SU-DHL-6 (cell line): ENCODE measurements around the gene FBXO17.

ENCODE experiments used
- H2AFZ ChIP-seq: fragments of 200-600 bp; sonication (generic); 2 replicates; pipeline ENCODE4 v1.6.1; 2014; ENCODE audit warnings: low read depth, mild to moderate bottlenecking, moderate library complexity, mixed read lengths, antibody characterized with exemption, low read length; ENCODE audit not compliant: severe bottlenecking
- H3F3A ChIP-seq: fragments of 200-600 bp; shearing (Covaris generic); 2 replicates; pipeline ENCODE4 v1.6.0; 2016; ENCODE audit warnings: antibody characterized with exemption, mild to moderate bottlenecking; ENCODE audit not compliant: insufficient read depth
- H3K27ac ChIP-seq: fragments of 200-600 bp; sonication (generic); 2 replicates; pipeline ENCODE4 v1.5.1; 2016; ENCODE audit warnings: low read depth, mild to moderate bottlenecking, low read length, moderate library complexity, mixed read lengths
- H3K27me3 ChIP-seq: fragments of 200-600 bp; sonication (generic), shearing (Covaris generic); 2 replicates; pipeline ENCODE4 v1.6.0; 2014; ENCODE audit warnings: mild to moderate bottlenecking, low read length
- H3K36me3 ChIP-seq: fragments of 200-600 bp; sonication (generic); 2 replicates; pipeline ENCODE4 v1.6.1; 2014; ENCODE audit warnings: mild to moderate bottlenecking, low read length, mixed read lengths
- H3K4me2 ChIP-seq: fragments of 300-600, 200-600 bp; shearing (Covaris generic), sonication (generic); 2 replicates; pipeline ENCODE4 v1.6.0; 2014; ENCODE audit warnings: low read length, low read depth, mild to moderate bottlenecking; ENCODE audit not compliant: poor library complexity, severe bottlenecking
- H3K4me3 ChIP-seq: fragments of 200-600 bp; sonication (generic); 2 replicates; pipeline ENCODE4 v1.5.1; 2014; ENCODE audit warnings: antibody characterized with exemption, low read length, mild to moderate bottlenecking, mixed read lengths; ENCODE audit not compliant: insufficient read depth, poor library complexity, severe bottlenecking
- H3K79me2 ChIP-seq: fragments of 200-600 bp; sonication (generic); 2 replicates; pipeline ENCODE4 v1.6.1; 2014; ENCODE audit warnings: mild to moderate bottlenecking, low read length, moderate library complexity; ENCODE audit not compliant: insufficient read depth
- H3K9ac ChIP-seq: fragments of 200-600 bp; sonication (generic); 2 replicates; pipeline ENCODE4 v1.7.0; 2014; ENCODE audit warnings: mild to moderate bottlenecking, low read length
- H3K9me2 ChIP-seq: fragments of 200-600 bp; sonication (generic); replicated peaks from 2 replicates; pipeline ENCODE4 v1.6.1; 2014; ENCODE audit warnings: low read length; ENCODE audit not compliant: insufficient read depth
- H3K9me3 ChIP-seq: fragments of 200-600 bp; sonication (generic); 2 replicates; pipeline ENCODE4 v1.6.1; 2014; ENCODE audit warnings: low read length, mixed read lengths; ENCODE audit not compliant: insufficient read depth
- H4K20me1 ChIP-seq: fragments of 200-600 bp; sonication (generic); 2 replicates; pipeline ENCODE4 v1.6.1; 2014; ENCODE audit warnings: low read depth, mild to moderate bottlenecking, antibody characterized with exemption, low read length, moderate library complexity, mixed read lengths
- CTCF ChIP-seq: fragments of 200-600 bp; sonication (generic); IDR thresholded peaks from one replicate; pipeline ENCODE4 v1.5.1; 2017; ENCODE audit warnings: antibody characterized with exemption, mild to moderate bottlenecking, low read length, moderate library complexity; ENCODE audit not compliant: insufficient read depth, poor library complexity, severe bottlenecking
- EZH2phosphoT487 ChIP-seq: fragments of 200-600 bp; sonication (generic), shearing (Covaris generic); conservative IDR thresholded peaks from 2 replicates; pipeline ENCODE4 v1.6.1; 2018; ENCODE audit warnings: mild to moderate bottlenecking, antibody characterized with exemption, low read length, moderate library complexity, mixed read lengths

Gene FBXO17

GRCh38 chr19:39004403-39004802 lies 28.9 kb upstream of the FBXO17 start:
- H3K27ac ChIP-seq = no peak overlapping the region
- H3F3A ChIP-seq = no peaks in the 10 kb centered on the region
- TF ChIP-seq CTCF = no peak
- TF ChIP-seq EZH2phosphoT487 = no peak
- no peak overlapping the region for H2AFZ ChIP-seq
- H3K4me3 ChIP-seq = no peak overlapping the region
- H3K9me3 ChIP-seq = no peaks in the 10 kb centered on the region
- H3K79me2 ChIP-seq = no peaks in the 10 kb centered on the region
- no peaks in the 10 kb centered on the region for H3K36me3 ChIP-seq
- H3K27me3 ChIP-seq = no peaks in the 10 kb centered on the region
- H3K9ac ChIP-seq = no peak overlapping the region
- no peaks in the 10 kb centered on the region for H3K9me2 ChIP-seq
- no peaks in the 10 kb centered on the region for H4K20me1 ChIP-seq
- H3K4me2 ChIP-seq = no peak overlapping the region

GRCh38 chr19:39003796-39004195 lies 28.3 kb upstream of the FBXO17 start:
- H3F3A ChIP-seq = no peaks in the 10 kb centered on the region
- no peaks in the 10 kb centered on the region for H3K27me3 ChIP-seq
- no peak overlapping the region for H3K4me2 ChIP-seq
- no peaks in the 10 kb centered on the region for H3K36me3 ChIP-seq
- H3K9me3 ChIP-seq = no peaks in the 10 kb centered on the region
- no peaks in the 10 kb centered on the region for H3K9me2 ChIP-seq
- no peak overlapping the region for H2AFZ ChIP-seq
- H4K20me1 ChIP-seq = no peaks in the 10 kb centered on the region
- H3K27ac ChIP-seq = no peak overlapping the region
- no peaks in the 10 kb centered on the region for H3K79me2 ChIP-seq
- H3K4me3 ChIP-seq = no peak overlapping the region
- H3K9ac ChIP-seq = no peak overlapping the region
- TF ChIP-seq EZH2phosphoT487 (no peak), CTCF (no peak)

GRCh38 chr19:39003188-39003587 lies 27.6 kb upstream of the FBXO17 start:
- H3F3A ChIP-seq = no peaks in the 10 kb centered on the region
- H2AFZ ChIP-seq = no peak overlapping the region
- no peaks in the 10 kb centered on the region for H3K9me2 ChIP-seq
- TF ChIP-seq EZH2phosphoT487 (no peak), CTCF (no peak)
- no peak overlapping the region for H3K4me3 ChIP-seq
- no peaks in the 10 kb centered on the region for H3K27me3 ChIP-seq
- H3K79me2 ChIP-seq = no peaks in the 10 kb centered on the region
- no peak overlapping the region for H3K9ac ChIP-seq
- H4K20me1 ChIP-seq = no peaks in the 10 kb centered on the region
- no peaks in the 10 kb centered on the region for H3K36me3 ChIP-seq
- H3K4me2 ChIP-seq = no peak overlapping the region
- H3K27ac ChIP-seq = no peak overlapping the region
- no peaks in the 10 kb centered on the region for H3K9me3 ChIP-seq
